Measurements from ENCODE around the gene VAV2. TPM values are rescaled to one million over a fixed set of nuclear protein-coding genes. Genes with fewer than 3 reads are reported as not detected.

Gene VAV2
- total and polyA plus RNA-seq, 2 of the 4 experiments (the other 2 are of a cell fraction), result 10.8 to 13.4 TPM

- ChIA-PET POLR2A (ENCODE audit: unreplicated experiment) (no interaction called here), CTCF (no interaction called here)
- ATAC-seq (ENCODE audit: low read depth) (peak; percentile 3; the same call in 1 of the 2 replicates), DNase-seq (no peak)
- Histone ChIP-seq H3K79me1 (ENCODE audit: low read depth in 1 of 2, low read length in 2 of 2) (peaks cover 9 to 57% of the 10 kb centered on the region in 2 experiments), H3K27me3 (ENCODE audit: control insufficient read depth, insufficient read depth, low read length) (no peaks in the 10 kb centered on the region), H3K36me3 (ENCODE audit: control insufficient read depth, insufficient read depth, low read length) (no peaks in the 10 kb centered on the region), H2AK9ac (replicated peaks; ENCODE audit: low read depth, low read length, poor library complexity) (peak overlapping the region; percentile 99), H2BK20ac (ENCODE audit: low read depth, low read length) (0 out of 2 replicates have a peak overlapping the region, but pooled peaks have one; percentile 14), H2BK15ac (ENCODE audit: low read depth, low read length) (no peak overlapping the region), H2BK5ac (ENCODE audit: low read depth, low read length, poor library complexity, severe bottlenecking) (peak overlapping the region; percentile 76), H4K8ac (ENCODE audit: low read depth in 2 of 2, low read length in 2 of 2) (peak overlapping the region in 1 of 2 experiments; percentile 6; a peak in 1 of 4 replicates), H2BK120ac (ENCODE audit: low read depth, low read length) (peak overlapping the region; percentile 20; the same call in 1 of the 2 replicates), H3K27ac (ENCODE audit: insufficient read depth, low read length) (peak overlapping the region; percentile 75), H3K56ac (ENCODE audit: extremely low read depth, insufficient read depth, low read length) (peak overlapping the region; percentile 10), H2AK5ac (ENCODE audit: low read depth, low read length) (peak overlapping the region; percentile 80), H2AFZ (replicated peaks; ENCODE audit: low read length, poor library complexity) (peak overlapping the region; percentile 91), H3K4me2 (ENCODE audit: low read depth, low read length) (peak overlapping the region; percentile 75), H4K91ac (ENCODE audit: insufficient read depth, low read depth, low read length) (peak overlapping the region; percentile 70), H4K20me1 (ENCODE audit: insufficient read depth, low read length) (peaks cover 52% of the 10 kb centered on the region), H4K5ac (ENCODE audit: low read depth, low read length) (no peak overlapping the region), H3K9me3 (ENCODE audit: control insufficient read depth, insufficient read depth, low read length) (no peaks in the 10 kb centered on the region), H3K14ac (replicated peaks; ENCODE audit: low read depth, low read length) (peak overlapping the region; percentile 29), H3K18ac (ENCODE audit: low read depth, low read length) (no peak overlapping the region), H3K4ac (ENCODE audit: low read depth, low read length) (peak overlapping the region; percentile 59), H3K4me1 (ENCODE audit: control insufficient read depth, insufficient read depth, low read length) (peaks cover 11% of the 10 kb centered on the region; the same call in 1 of the 2 replicates), H3K9me1 (ENCODE audit: insufficient read depth, low read length) (peaks cover 12% of the 10 kb centered on the region), H3K23ac (ENCODE audit: low read depth, low read length) (peak overlapping the region; percentile 58), H3K4me3 (ENCODE audit: insufficient read depth, low read depth, low read length) (peak overlapping the region; percentile 73), H3K9ac (ENCODE audit: low read depth, low read length) (peak overlapping the region; percentile 63)
- intact Hi-C loops (cut with micrococcal nuclease) (loop anchor here (5.0 kb wide), 1 partner anchor 584 kb away; no protein-coding TSS in a partner anchor), dilution Hi-C loops (cut with HindIII; ENCODE audit: low sequenced_read_pairs, unreplicated experiment) (no loop called here), in situ Hi-C loops (cut with MboI; ENCODE audit: low sequenced_read_pairs) (loop anchor here (5.0 to 10.0 kb wide), 2 partner anchors 204 to 457 kb away; partner anchors contain the start of gene ADAMTSL2)
- TF ChIP-seq RCOR1 (IDR thresholded peaks at IDR 0.05; ENCODE audit: insufficient replicate concordance, low read length) (no peak), ELK1 (IDR thresholded peaks at IDR 0.05; ENCODE audit: borderline replicate concordance, low read depth, low read length) (no peak), MAZ (IDR thresholded peaks at IDR 0.05; ENCODE audit: borderline replicate concordance, low read depth, low read length) (0 out of 2 replicates have a peak, but pooled peaks have one; percentile 28)
- no TSS peak for BruUV-seq (replicated peaks)
- 1% methylated on average over 18 of the region's 82 CpGs; no CpG with 5 or more reads in 1 of the 2 experiments for WGBS, 2 experiments (ENCODE audit: extremely low coverage in 2 of 2, insufficient read length in 1 of 2)
Measured at GRCh38 chr9:133991214-133991921, 756 bp downstream of the VAV2 start.
